H9 (cell line): ENCODE measurements around the gene FKRP. TPM values are rescaled to one million over a fixed set of nuclear protein-coding genes. Genes with fewer than 3 reads are reported as not detected.

Experiments
- DNase-seq: peaks from one replicate; pipeline ENCODE4 v3.0.0-alpha.2; 2017
- H2AFZ ChIP-seq: one replicate; pipeline ENCODE4 v1.6.1; 2013; ENCODE audit warnings: mild to moderate bottlenecking, low read length, control low read depth, moderate library complexity
- H2AK5ac ChIP-seq: 2 replicates; pipeline ENCODE4 v1.6.1; 2013; ENCODE audit warnings: low read length, control low read depth, mixed read lengths; ENCODE audit not compliant: insufficient read length
- H2BK120ac ChIP-seq: one replicate; pipeline ENCODE4 v1.6.1; 2013; ENCODE audit warnings: low read depth, mild to moderate bottlenecking, low read length, control low read depth, inconsistent platforms; ENCODE audit not compliant: poor library complexity, severe bottlenecking
- H2BK12ac ChIP-seq: 2 replicates; pipeline ENCODE4 v1.6.1; 2013; ENCODE audit warnings: low read length, control low read depth, mixed read lengths, low read depth; ENCODE audit not compliant: insufficient read length
- H2BK15ac ChIP-seq: 2 replicates; pipeline ENCODE4 v1.6.1; 2013; ENCODE audit warnings: low read depth, low read length, control low read depth
- H2BK20ac ChIP-seq: one replicate; pipeline ENCODE4 v1.6.1; 2013; ENCODE audit warnings: low read depth, mild to moderate bottlenecking, low read length, control low read depth, inconsistent platforms; ENCODE audit not compliant: poor library complexity, severe bottlenecking
- H2BK5ac ChIP-seq: 2 replicates; pipeline ENCODE4 v1.6.1; 2013; ENCODE audit warnings: low read length, control low read depth, mixed read lengths; ENCODE audit not compliant: insufficient read length
- H3K14ac ChIP-seq: 2 replicates; pipeline ENCODE4 v1.6.1; 2013; ENCODE audit warnings: low read length, control low read depth; ENCODE audit not compliant: insufficient read depth
- H3K18ac ChIP-seq: 2 replicates; pipeline ENCODE4 v1.6.1; 2013; ENCODE audit warnings: low read depth, mild to moderate bottlenecking, mixed read lengths, low read length, control low read depth; ENCODE audit not compliant: insufficient read length
- H3K23ac ChIP-seq: 2 replicates; pipeline ENCODE4 v1.6.1; 2013; ENCODE audit warnings: low read length, control low read depth, mixed read lengths, low read depth; ENCODE audit not compliant: insufficient read length
- H3K23me2 ChIP-seq: 2 replicates; pipeline ENCODE4 v1.6.1; 2013; ENCODE audit warnings: low read depth, mild to moderate bottlenecking, mixed read lengths, low read length, control low read depth; ENCODE audit not compliant: insufficient read length, poor library complexity, severe bottlenecking
- H3K27ac ChIP-seq: 2 replicates; pipeline ENCODE4 v1.5.1; 2013; ENCODE audit warnings: low read length, control low read depth, mixed read lengths, low read depth; ENCODE audit not compliant: insufficient read length
- H3K27me3 ChIP-seq: 2 replicates; pipeline ENCODE4 v1.6.1; 2013; ENCODE audit warnings: low read length, control low read depth, inconsistent platforms; ENCODE audit not compliant: insufficient read depth
- H3K4ac ChIP-seq: 2 replicates; pipeline ENCODE4 v1.6.1; 2013; ENCODE audit warnings: low read depth, mild to moderate bottlenecking, control low read depth, inconsistent platforms, low read length, moderate library complexity
- H3K4me1 ChIP-seq: 2 replicates; pipeline ENCODE4 v1.6.1; 2013; ENCODE audit warnings: low read length, control low read depth, inconsistent platforms; ENCODE audit not compliant: insufficient read depth
- H3K4me2 ChIP-seq: 2 replicates; pipeline ENCODE4 v1.6.1; 2013; ENCODE audit warnings: low read length, control low read depth, mixed read lengths; ENCODE audit not compliant: insufficient read length, insufficient read depth
- H3K56ac ChIP-seq: 2 replicates; pipeline ENCODE4 v1.6.1; 2013; ENCODE audit warnings: low read depth, mild to moderate bottlenecking, mixed read lengths, low read length, control low read depth; ENCODE audit not compliant: insufficient read length
- H3K79me1 ChIP-seq: 2 replicates; pipeline ENCODE4 v1.6.1; 2013; ENCODE audit warnings: low read depth, mild to moderate bottlenecking, moderate library complexity, low read length, control low read depth, inconsistent platforms; ENCODE audit not compliant: insufficient read depth, poor library complexity, severe bottlenecking
- H3K79me2 ChIP-seq: 2 replicates; pipeline ENCODE4 v1.6.1; 2013; ENCODE audit warnings: low read length, control low read depth, inconsistent platforms; ENCODE audit not compliant: insufficient read depth
- H3K9ac ChIP-seq: 2 replicates; pipeline ENCODE4 v1.6.1; 2013; ENCODE audit warnings: low read length, control low read depth, mixed read lengths; ENCODE audit not compliant: insufficient read length; ENCODE audit errors: extremely low read depth
- H3K9me3 ChIP-seq: one replicate; pipeline ENCODE4 v1.6.1; 2013; ENCODE audit warnings: low read depth, low read length, inconsistent platforms; ENCODE audit not compliant: control insufficient read depth
- H3T11ph ChIP-seq: one replicate; pipeline ENCODE4 v1.6.1; 2013; ENCODE audit warnings: mild to moderate bottlenecking, low read length, control low read depth, inconsistent platforms
- H4K20me1 ChIP-seq: one replicate; pipeline ENCODE4 v1.6.1; 2013; ENCODE audit not compliant: control insufficient read depth, insufficient read length, insufficient read depth
- H4K5ac ChIP-seq: 2 replicates; pipeline ENCODE4 v1.6.1; 2013; ENCODE audit warnings: low read depth, mild to moderate bottlenecking, mixed read lengths, low read length, control low read depth; ENCODE audit not compliant: insufficient read length
- H4K8ac ChIP-seq: replicated peaks from 2 replicates; pipeline ENCODE4 v1.6.1; 2013; ENCODE audit warnings: low read length, control low read depth, mixed read lengths, low read depth; ENCODE audit not compliant: insufficient read length
- H4K91ac ChIP-seq: 2 replicates; pipeline ENCODE4 v1.6.1; 2013; ENCODE audit warnings: low read depth, mild to moderate bottlenecking, moderate library complexity, mixed read lengths, low read length, control low read depth; ENCODE audit not compliant: insufficient read length
- H3K27ac Mint-ChIP-seq, 3 experiments: 2 replicates in 2 of 3; 3 replicates in 1 of 3; pipeline ENCODE4 v1.8.0; 2020 to 2021; ENCODE audit warnings: mixed read lengths in 3 of 3, mild to moderate bottlenecking in 1 of 3, moderate library complexity in 1 of 3
- H3K27me3 Mint-ChIP-seq: 2 replicates; pipeline ENCODE4 v1.8.0; 2021; ENCODE audit warnings: low read depth, mild to moderate bottlenecking, moderate library complexity, mixed read lengths
- H3K36me3 Mint-ChIP-seq, 3 experiments: 2 replicates in 2 of 3; 3 replicates in 1 of 3; pipeline ENCODE4 v1.8.0; 2020 to 2021; ENCODE audit warnings: low read depth in 3 of 3, mixed read lengths in 3 of 3; ENCODE audit not compliant: insufficient read depth in 1 of 3
- H3K4me1 Mint-ChIP-seq, 2 experiments: 2 replicates each; pipeline ENCODE4 v1.8.0; 2020; ENCODE audit warnings: mixed read lengths in 2 of 2
- H3K4me3 Mint-ChIP-seq, 2 experiments: 2 replicates in 1 of 2; 3 replicates in 1 of 2; pipeline ENCODE4 v1.8.0; 2020 to 2021; ENCODE audit warnings: mild to moderate bottlenecking in 2 of 2, mixed read lengths in 2 of 2, moderate library complexity in 1 of 2
- H3K9me3 Mint-ChIP-seq, 2 experiments: 2 replicates in 1 of 2; 3 replicates in 1 of 2; pipeline ENCODE4 v1.8.0; 2020; ENCODE audit warnings: mild to moderate bottlenecking in 2 of 2, mixed read lengths in 2 of 2, moderate library complexity in 1 of 2
- WGBS: extraction: QIAGEN DNeasy Blood & Tissue Kit; methylation state at CpG from one replicate; pipeline ENCODE4 v1.1.7; 2013; ENCODE audit warnings: missing lambda C conversion rate, low lambda C conversion rate, mixed read lengths; ENCODE audit not compliant: insufficient read length; ENCODE audit errors: extremely low coverage; 5-methylcytosine and 5-hydroxymethylcytosine counted together
- total RNA-seq: library from RNA; stranded (reverse); gene quantifications from 2 replicates; pipeline ENCODE4 v1.2.1, GENCODE V29; 2021
- TF ChIP-seq, protein P1 (sequence below): fragments of 200-600 bp; sonication (generic); conservative IDR thresholded peaks from 3 replicates; pipeline ENCODE4 v1.8.0; 2021; ENCODE audit warnings: antibody characterized with exemption, mild to moderate bottlenecking

FKRP gene
- total RNA-seq, 1 experiment from 2014 or later, result 42.2 TPM

GRCh38 chr19:46704379-46705076 lies 41.3 kb upstream of the FKRP start:
- H4K20me1 ChIP-seq, result no peaks in the 10 kb centered on the region
- no peak overlapping the region for H3K18ac ChIP-seq
- H3K4me3 Mint-ChIP-seq, result no peak overlapping the region
- H3K4me1 ChIP-seq, result no peaks in the 10 kb centered on the region
- H3K9me3 ChIP-seq, result no peaks in the 10 kb centered on the region
- H2BK20ac ChIP-seq, result no peak overlapping the region
- H3K4ac ChIP-seq, result no peak overlapping the region
- DNase-seq, result peak; percentile 88
- H3K23me2 ChIP-seq, result no peaks in the 10 kb centered on the region
- no peaks in the 10 kb centered on the region for H3K79me1 ChIP-seq
- no peaks in the 10 kb centered on the region for H3K79me2 ChIP-seq
- WGBS, result no CpG with 5 or more reads among the region's 21 CpGs
- no peak overlapping the region for H2BK5ac ChIP-seq
- TF ChIP-seq, protein P1, sequence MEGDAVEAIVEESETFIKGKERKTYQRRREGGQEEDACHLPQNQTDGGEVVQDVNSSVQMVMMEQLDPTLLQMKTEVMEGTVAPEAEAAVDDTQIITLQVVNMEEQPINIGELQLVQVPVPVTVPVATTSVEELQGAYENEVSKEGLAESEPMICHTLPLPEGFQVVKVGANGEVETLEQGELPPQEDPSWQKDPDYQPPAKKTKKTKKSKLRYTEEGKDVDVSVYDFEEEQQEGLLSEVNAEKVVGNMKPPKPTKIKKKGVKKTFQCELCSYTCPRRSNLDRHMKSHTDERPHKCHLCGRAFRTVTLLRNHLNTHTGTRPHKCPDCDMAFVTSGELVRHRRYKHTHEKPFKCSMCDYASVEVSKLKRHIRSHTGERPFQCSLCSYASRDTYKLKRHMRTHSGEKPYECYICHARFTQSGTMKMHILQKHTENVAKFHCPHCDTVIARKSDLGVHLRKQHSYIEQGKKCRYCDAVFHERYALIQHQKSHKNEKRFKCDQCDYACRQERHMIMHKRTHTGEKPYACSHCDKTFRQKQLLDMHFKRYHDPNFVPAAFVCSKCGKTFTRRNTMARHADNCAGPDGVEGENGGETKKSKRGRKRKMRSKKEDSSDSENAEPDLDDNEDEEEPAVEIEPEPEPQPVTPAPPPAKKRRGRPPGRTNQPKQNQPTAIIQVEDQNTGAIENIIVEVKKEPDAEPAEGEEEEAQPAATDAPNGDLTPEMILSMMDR, result peak; percentile 97
- H2BK15ac ChIP-seq, result no peak overlapping the region
- no peak overlapping the region for H3K4me2 ChIP-seq
- no peaks in the 10 kb centered on the region for H3K27me3 ChIP-seq
- H3K27ac ChIP-seq, result no peak overlapping the region
- peak overlapping the region in 1 of 3 experiments; percentile 2; a peak in 1 of 7 replicates for H3K27ac Mint-ChIP-seq
- no peak overlapping the region for H3K9ac ChIP-seq
- H2AK5ac ChIP-seq, result no peak overlapping the region
- no peak overlapping the region for H2AFZ ChIP-seq
- H2BK12ac ChIP-seq, result no peak overlapping the region
- H4K91ac ChIP-seq, result no peak overlapping the region
- no peak overlapping the region for H3K23ac ChIP-seq
- no peak overlapping the region for H4K8ac ChIP-seq
- peaks cover 2 to 3% of the 10 kb centered on the region in 2 experiments for H3K4me1 Mint-ChIP-seq
- H3K9me3 Mint-ChIP-seq, result no peaks in the 10 kb centered on the region
- no peak overlapping the region for H3K14ac ChIP-seq
- peaks cover 33 to 75% (median 67%) of the 10 kb centered on the region in 3 experiments for H3K36me3 Mint-ChIP-seq
- no peak overlapping the region for H4K5ac ChIP-seq
- no peak overlapping the region for H3T11ph ChIP-seq
- no peaks in the 10 kb centered on the region for H3K27me3 Mint-ChIP-seq
- no peak overlapping the region for H3K56ac ChIP-seq
- no peak overlapping the region for H2BK120ac ChIP-seq
